ENCODE data around the gene FIGNL2.
A peak's percentile ranks its signal among the peaks of the same experiment; 100 is the strongest.
"Not testable (repeated sequence)": the region's sequence is repeated elsewhere in the genome, so short reads cannot be mapped to it uniquely, and the experiment has no call there.

The FIGNL2 gene

GRCh38 chr12:51818566-51819300 is 29.8 kb downstream of the FIGNL2 start:
- FAIRE-seq (peak; percentile 57), DNase-seq (ENCODE audit: low spot score) (peak; percentile 61)

- DNase-seq (ENCODE audit: low spot score) (no peak), FAIRE-seq (no peak)
Observed at GRCh38 chr12:51818086-51818485, 30.4 kb downstream of the FIGNL2 start.

DNA sequence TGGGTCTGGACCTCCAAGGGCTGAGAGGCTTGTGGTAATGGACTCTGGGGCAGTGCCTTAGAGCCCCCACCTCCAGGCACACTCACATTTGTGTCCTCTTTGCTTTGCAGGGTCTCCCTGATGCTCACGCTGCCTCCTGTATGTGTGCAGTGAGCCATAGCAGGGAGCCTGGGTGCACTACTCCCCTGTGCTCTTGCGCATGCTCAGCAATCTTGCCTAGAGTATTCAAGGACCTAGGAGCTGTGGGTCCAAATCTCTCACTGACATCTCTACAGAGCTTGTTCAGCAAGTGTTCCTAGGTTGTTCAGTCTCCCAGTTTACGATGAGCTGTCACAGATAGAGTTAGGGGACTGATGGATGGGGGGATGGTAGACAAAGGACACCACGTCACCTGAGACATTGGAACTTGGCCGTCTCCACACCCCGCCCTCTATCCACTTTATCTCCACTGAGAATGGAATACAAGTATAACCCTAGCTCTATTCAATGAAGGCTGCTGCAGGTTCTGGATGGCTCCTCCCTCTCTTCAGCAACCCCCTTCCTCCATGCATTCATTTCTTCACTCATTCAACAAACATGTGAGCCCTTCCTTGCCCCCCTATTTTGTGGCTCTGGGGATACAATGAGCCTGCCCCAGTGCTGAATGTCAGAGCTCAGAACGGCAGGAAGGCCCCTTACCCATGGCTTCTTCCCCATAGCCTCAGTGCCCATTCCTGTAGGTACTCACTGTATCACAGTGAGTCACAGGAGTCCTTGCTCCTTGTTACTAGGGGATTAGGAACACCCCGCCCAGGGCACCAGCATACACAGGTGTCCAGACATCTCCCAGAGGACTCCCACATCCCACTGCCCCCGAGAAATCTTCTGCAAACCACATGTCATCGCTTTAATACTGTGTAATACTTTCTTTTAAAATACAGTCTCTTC is 31.2 kb downstream of the FIGNL2 start:
- no peak for FAIRE-seq
- no peak for DNase-seq (ENCODE audit: low spot score)

DNA sequence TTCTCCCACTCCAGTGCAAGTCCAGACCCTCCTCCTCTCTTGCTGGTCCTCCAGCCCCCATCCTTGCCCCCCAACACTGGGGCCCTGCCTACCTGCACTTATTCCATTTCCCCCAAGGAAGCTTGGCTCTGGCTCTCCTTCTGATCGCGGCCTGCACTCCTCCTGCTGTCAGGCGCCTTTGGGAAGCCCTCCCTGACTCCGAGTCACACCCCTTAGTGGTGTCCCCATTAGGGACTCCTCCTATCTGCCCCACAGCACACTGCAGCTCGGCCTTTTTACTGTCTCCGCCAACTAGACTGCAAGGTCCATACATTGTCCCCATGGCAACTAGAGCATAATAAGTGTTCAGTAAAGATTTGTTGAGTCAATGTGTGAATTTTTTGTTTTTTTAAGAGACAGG is 32.9 kb downstream of the FIGNL2 start:
- FAIRE-seq (no peak), DNase-seq (ENCODE audit: low spot score) (no peak)

DNA sequence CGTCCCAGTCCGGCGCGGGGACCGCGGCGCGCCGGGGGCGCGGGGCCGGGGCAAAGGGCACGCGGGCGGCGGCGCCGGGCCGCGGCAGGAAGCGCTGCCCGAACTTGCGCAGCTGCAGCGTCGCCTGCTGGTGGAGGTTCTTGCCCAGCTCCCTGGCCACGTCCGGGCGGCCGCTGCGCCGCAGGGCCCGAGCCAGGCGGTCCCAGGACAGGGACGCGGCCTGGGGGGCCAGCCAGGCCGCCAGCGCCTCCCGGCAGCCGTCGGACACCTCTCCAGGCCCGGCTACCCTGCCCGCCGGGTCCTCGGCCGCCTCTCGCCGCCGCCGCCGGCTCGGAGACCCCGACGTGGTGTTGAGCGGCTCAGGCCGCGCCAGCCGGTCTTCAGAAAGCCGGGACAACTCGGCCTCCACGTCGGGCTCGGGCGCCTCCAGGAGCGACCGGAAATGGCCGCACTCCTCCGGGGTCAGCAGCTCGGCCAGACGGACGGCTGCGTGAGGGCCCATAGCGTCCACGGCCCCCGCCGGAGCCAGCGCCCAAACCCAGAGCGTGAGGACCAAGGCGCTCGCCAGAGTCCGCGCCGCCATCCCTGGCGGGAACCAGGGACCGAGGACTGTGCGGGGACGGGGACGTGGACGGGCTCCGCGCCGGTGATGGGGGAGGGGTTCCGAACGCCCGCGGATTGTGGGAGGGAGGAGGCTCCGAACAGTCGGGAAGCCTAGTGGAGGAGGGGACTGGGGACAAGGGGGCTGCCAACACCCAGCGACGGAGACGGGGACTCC is 34.0 kb downstream of the FIGNL2 start:
- DNase-seq (ENCODE audit: low spot score) (no peak), FAIRE-seq (no peak)

- FAIRE-seq, result no peak
- no peak for DNase-seq (ENCODE audit: low spot score)
Observed at GRCh38 chr12:51813931-51814310, 34.6 kb downstream of the FIGNL2 start.

DNA sequence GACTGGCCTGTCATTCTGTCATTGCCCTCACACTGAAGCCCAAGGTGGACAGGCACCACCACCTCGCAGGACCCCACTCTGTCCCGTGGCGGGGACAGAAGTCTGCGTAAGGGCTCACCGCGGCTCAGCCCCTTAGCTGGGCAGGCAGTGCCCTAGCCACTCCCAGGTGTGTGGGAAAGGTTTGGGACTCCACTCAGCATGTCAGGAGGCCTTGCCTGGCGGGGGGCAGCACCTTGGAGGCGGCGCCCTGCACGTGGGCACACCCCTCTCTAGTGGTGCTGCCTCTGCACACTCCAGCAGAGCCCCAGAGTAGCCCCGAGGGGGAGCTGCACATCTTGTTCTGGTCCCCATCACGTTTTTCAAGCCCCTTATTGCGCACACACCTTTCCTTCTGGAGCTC is 35.6 kb downstream of the FIGNL2 start:
- FAIRE-seq, result no peak
- DNase-seq (ENCODE audit: low spot score), result no peak

- DNase-seq (ENCODE audit: low spot score) (no peak), FAIRE-seq (no peak)
Observed at GRCh38 chr12:51811203-51812202, 37.0 kb downstream of the FIGNL2 start.

GRCh38 chr12:51809193-51809592 is 39.3 kb downstream of the FIGNL2 start:
- no peak for FAIRE-seq

GRCh38 chr12:51806896-51807295 is 41.6 kb downstream of the FIGNL2 start:
- DNase-seq (ENCODE audit: low spot score) (no peak), FAIRE-seq (no peak)

More at GRCh38 chr12:51809193-51809592, 39.3 kb downstream of the FIGNL2 start:
- no peak for DNase-seq (ENCODE audit: low spot score)

DNA sequence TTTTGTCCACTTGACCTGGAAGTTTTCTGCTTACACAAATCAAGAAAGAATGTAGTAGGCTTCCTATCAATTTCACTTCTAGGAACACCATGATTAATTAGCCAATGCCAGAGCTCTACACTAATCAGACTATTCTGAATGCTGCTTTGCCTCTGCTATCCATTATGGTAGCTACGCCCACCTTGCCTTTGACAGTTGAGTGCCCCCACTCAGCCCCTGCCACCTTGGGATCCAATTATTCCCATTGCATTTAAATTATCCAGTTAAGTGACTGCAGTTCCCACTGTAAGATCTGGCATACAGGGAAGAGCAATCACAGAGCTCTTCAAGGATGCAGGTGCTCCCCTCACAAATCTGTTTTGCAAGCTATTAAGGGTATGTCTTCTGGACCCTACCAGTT is 47.5 kb downstream of the FIGNL2 start:
- no peak for DNase-seq (ENCODE audit: low spot score)
- FAIRE-seq, result no peak

- FAIRE-seq, result no peak
- DNase-seq (ENCODE audit: low spot score), result peak; percentile 43
Observed at GRCh38 chr12:51798501-51798900, 50.0 kb downstream of the FIGNL2 start.

DNA sequence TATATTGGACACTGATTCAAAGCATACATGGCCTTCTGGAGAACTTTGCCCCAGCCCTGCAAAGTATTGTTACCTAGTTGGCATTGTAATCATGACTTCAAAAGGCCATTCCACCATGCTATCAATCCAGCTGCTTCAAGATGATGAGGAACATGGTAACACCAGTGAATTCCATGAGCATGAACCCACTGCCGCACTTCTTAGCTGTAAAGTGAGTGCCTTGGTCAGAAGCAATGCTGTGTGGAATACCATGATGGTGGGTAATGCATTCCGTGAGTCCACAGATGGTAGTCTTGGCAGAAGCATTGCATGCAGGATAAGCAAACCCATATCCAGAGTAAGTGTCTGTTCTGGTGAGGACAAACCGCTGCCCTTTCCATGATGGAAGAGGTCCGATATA is 50.5 kb downstream of the FIGNL2 start:
- not testable (repeated sequence) for FAIRE-seq; DNase-seq (ENCODE audit: low spot score)

DNA sequence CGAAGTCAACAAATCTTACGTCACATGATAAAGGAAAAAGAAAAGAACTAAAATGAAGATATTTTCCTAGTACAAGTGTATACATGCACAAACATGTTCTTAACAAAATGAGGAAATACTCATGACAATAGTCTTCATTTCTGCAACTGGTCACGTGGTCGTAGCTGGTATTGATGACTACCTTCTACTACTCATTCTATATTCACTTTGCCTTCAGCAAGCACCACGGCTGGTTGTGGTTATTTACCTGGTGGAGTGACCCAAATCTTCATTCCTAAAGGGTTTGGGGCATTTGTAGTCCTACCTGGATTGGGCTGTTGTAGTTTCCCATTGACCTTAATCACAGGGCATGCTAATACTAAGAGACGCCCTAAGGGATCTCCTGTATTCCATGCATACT is 51.2 kb downstream of the FIGNL2 start:
- no peak for FAIRE-seq
- DNase-seq (ENCODE audit: low spot score), result no peak

DNA sequence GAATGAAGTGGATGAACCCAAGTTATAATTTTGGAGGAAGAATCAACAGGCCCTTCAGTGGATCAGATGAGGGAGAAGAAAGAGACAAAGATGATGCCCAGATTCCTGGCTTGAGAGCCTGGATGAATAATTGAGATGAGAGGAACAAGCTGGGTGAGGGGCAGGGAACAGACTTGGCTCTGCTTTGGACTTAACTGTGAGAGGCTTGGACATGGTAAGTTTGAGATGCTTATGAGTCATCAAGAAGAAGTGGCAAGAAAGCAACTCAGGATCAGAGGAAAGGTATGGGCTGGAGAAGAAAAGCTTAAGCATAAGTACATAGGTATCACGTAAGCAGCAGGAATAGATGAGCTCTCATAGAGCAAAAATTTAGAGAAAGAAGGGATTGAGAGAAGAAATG is 55.3 kb downstream of the FIGNL2 start:
- no peak for FAIRE-seq
- DNase-seq (ENCODE audit: low spot score), result no peak

GRCh38 chr12:51792417-51792816 is 56.1 kb downstream of the FIGNL2 start:
- no peak for DNase-seq (ENCODE audit: low spot score)
- FAIRE-seq, result no peak

GRCh38 chr12:51788876-51789275 is 59.6 kb downstream of the FIGNL2 start:
- no peak for FAIRE-seq
- no peak for DNase-seq (ENCODE audit: low spot score)

- FAIRE-seq (no peak), DNase-seq (ENCODE audit: low spot score) (no peak)
Observed at GRCh38 chr12:51785906-51786305, 62.6 kb downstream of the FIGNL2 start.

- DNase-seq (ENCODE audit: low spot score), result no peak
- no peak for FAIRE-seq
Observed at GRCh38 chr12:51784688-51785087, 63.8 kb downstream of the FIGNL2 start.

DNA sequence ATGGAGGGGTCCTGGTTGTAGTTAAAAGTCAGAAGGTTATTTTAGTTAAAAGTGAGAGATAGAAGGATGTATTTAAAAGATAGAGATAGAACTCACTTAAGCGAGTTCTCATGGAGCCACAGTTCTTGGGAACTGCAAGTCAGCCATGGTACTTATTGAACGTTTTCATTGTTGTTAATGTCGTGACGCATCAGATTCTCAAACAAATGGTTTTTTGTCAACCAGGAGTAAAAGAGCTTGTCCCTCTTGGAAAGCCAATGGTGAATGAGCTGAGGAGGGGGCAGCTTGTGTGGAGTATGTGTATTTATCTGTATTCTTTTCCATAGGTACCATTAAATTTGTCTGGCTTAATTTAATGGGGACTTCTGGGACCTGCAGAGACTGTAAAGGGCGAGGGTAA is 68.6 kb downstream of the FIGNL2 start:
- no peak for FAIRE-seq
- no peak for DNase-seq (ENCODE audit: low spot score)

GRCh38 chr12:51777973-51778372 is 70.5 kb downstream of the FIGNL2 start:
- no peak for FAIRE-seq
- no peak for DNase-seq (ENCODE audit: low spot score)

Measured in RCC 7860 (cell line).